GM18517 (cell line): ENCODE data around the gene SMIM29.
"Not testable (repeated sequence)": the region's sequence is repeated elsewhere in the genome, so short reads cannot be mapped to it uniquely, and the experiment has no call there.

ENCODE experiments used
- ATAC-seq: cut with Tn5 transposase; IDR thresholded peaks from one replicate; pipeline ENCODE4 v1.9.1; 2021; ENCODE audit warnings: mild to moderate bottlenecking, moderate library complexity; ENCODE audit not compliant: unreplicated experiment

SMIM29 gene

GRCh38 chr6:34269658-34270341 lies 21.0 kb upstream of the SMIM29 start:
- not testable (repeated sequence) for ATAC-seq

- not testable (repeated sequence) for ATAC-seq
Observed at GRCh38 chr6:34269132-34269531, 20.3 kb upstream of the SMIM29 start.

GRCh38 chr6:34267746-34268145 lies 18.9 kb upstream of the SMIM29 start:
- no peak for ATAC-seq

GRCh38 chr6:34263484-34263883 lies 14.7 kb upstream of the SMIM29 start:
- ATAC-seq, result not testable (repeated sequence)

DNA sequence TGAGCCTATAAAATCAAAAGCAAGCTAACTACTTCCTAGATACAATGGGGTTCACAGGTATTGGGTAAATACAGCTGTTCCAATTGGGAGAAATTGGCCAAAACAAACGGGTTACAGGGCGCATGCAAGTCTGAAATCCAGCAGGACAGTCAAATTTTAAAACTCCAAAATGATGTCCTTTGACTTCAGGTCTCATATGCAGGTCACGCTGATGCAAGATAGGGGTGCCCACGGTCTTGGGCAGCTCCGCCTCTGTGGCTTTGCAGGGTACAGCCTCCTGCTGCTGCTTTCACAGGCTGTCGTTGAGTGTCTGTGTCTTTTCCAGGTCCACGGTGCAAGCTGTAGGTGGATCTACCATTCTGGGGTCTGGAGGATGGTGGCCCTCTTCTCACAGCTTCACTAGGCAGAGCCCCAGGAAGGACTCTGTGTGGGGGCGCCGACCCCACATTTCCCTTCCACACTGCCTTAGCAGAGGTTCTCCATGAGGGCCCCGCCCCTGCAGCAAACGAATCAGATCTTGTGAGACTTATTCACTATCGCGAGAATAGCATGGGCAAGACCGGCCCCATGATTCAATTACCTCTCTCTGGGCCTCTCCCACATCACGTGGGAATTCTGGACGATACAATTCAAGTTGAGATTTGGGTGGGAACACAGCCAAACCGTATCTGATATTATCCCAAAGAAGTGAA lies 11.9 kb upstream of the SMIM29 start:
- no peak for ATAC-seq

GRCh38 chr6:34259529-34260069 lies 10.8 kb upstream of the SMIM29 start:
- no peak for ATAC-seq

GRCh38 chr6:34252395-34252794 lies 3.6 kb upstream of the SMIM29 start:
- ATAC-seq, result not testable (repeated sequence)

DNA sequence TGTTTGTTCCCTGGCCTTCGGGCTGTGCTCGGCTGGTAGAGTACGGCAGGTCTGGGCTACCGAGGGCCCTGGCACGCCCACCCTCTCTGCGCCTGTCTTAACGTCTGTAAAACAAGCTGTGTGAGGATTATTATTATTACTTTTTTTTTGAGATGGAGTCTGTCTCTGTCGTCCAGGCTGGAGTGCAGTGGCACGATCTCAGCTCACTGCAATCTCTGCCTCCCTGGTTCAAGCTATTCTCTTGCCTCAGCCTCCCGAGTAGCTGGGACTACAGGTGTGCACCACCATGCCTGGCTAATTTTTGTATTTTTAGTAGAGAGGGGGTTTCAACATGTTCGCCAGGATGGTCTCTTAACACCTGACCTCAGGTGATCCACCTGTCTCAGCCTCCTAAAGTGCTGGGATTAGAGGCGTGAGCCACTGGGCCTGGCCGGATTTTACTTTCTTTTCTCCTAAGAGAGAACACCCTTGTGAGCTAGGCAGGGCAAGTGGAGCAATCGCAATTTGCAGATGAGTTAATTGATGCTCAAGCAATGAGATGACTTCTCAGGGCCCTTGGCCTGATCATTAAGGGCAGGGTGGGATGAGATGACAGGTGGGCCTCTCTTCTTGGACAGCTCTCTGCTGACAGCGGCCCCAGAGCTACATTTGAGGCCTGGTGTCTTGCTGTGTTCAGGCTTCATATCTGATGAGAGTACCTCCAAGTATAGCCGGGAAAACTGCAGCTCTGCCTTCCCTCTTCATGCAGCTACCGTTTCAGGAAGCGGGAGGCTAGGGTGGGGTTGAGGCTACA lies 859 bp upstream of the SMIM29 start:
- ATAC-seq, result peak; percentile 50

DNA sequence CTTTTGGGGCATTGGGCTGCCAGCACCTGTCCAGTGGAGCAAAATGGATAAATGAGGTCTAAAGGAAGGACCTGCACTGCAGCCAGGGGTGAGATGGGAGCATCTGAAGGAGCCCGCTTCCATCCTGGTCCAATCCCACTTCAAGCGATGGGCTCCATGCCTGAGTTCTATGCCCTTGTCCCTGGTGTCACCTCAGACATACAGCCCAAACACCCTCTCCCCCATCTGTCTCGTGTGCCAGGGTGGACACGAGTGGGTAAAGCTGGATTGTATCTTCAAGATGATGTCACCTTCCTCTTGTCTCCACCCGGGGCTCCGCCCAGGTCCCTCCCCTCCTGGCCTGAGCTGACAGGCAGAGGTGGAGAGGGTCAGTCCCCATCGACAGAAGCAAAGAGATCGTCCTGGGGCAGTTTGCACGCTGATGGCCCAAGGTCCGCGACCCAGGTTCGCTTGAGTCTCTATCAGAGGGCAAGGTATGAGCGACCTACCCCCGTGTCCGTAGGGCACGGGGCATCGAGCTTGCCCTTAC lies 544 bp downstream of the SMIM29 start:
- peak; percentile 17 for ATAC-seq

GRCh38 chr6:34247481-34248197 lies 1.2 kb downstream of the SMIM29 start:
- ATAC-seq, result peak; percentile 3

DNA sequence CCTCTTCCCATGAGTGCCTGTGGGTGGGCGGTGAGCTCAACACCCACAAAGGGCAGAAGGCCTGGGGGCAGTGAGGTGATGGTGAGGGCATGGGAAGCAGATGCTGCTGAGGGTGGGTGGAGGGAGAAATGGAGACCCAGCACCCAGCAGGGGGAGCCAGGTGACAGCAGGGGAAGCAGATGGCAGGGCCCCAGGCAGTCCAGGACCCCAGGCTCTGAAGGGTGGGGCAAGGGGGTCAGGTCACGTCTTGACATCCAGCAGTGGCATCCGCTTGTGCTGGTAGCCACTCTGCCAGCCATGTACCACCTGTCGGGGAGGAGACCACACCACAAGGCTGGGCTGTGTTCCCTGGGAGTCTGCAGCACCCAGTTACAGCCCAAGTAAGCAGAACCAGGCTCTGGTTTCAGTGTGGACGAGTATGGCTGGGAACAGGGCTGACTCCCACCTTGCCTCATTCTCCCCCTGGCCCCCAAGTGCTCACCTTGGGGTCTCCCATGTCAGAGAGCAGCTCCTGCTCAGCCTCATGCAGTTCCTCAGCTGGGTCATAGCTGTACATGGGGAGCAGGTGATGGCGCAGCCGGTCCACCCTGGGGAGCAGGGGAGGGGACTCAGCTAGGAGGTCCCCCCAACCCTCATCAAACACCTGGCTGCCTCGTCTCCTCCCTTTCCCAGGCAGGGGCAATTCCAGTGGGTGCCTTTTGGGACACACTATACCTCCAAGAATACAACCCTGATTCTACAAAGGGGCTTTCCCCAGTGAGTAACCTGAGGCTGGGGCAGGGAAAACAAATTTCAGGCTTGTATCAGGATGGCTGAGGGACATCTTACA lies 2.0 kb downstream of the SMIM29 start:
- no peak for ATAC-seq

GRCh38 chr6:34246249-34246562 lies 2.6 kb downstream of the SMIM29 start:
- no peak for ATAC-seq

- not testable (repeated sequence) for ATAC-seq
Observed at GRCh38 chr6:34245761-34246140, 3.1 kb downstream of the SMIM29 start.

GRCh38 chr6:34245032-34245760 lies 3.6 kb downstream of the SMIM29 start:
- not testable (repeated sequence) for ATAC-seq

- no peak for ATAC-seq
Observed at GRCh38 chr6:34243901-34244884, 4.6 kb downstream of the SMIM29 start.

DNA sequence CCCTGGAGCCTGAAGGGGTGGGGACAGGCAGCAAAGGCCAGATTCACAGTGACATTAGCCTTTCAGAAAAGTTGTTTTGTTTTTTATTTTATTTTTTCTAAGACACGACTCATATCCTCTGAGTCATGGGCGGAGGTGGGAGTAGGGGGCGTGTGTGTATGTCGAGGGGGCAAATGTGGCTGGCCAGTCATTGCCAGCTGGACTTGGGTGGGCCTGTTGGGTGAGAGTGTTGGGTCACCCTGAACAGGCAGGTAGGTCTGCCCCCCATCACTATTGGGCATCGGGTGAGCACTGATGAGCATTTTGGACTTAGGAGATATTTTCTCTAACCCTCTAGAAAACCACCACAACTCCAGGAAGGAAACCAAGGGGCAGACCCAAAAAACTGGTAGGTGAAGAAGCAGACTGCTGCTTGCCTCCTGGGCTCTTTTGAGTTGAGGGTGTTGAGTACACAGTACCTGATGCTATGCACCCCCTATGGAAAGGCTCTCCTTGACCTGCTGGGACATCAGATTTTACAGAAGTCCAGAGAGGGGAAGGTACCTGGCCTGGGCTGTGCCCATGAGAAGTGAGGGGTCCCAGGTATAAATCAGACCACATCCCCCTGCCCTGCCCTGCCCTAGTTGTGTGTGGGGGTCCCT lies 5.6 kb downstream of the SMIM29 start:
- ATAC-seq, result no peak
